Natural killer cell (primary cell): Measurements from ENCODE around the gene GRID1. TPM values are rescaled to one million over a fixed set of nuclear protein-coding genes. Genes with fewer than 3 reads are reported as not detected.

Experiments used
- ATAC-seq, 3 donors: fragments of 150-1000 bp in 2 of 3; fragments of 200-7000 bp in 1 of 3; cut with Tn5 transposase; 1 replicate in 1 of 3; 2 replicates in 2 of 3; pipeline ENCODE4 v1.10.0; 2021; ENCODE audit warnings: mild to moderate bottlenecking in 2 of 3, moderate library complexity in 2 of 3
- DNase-seq, 2 donors: peaks; one replicate each; pipeline versions ENCODE4 v3.0.0 to v3.0.0-alpha.2; 2013 to 2021; ENCODE audit warnings: mixed read lengths in 1 of 2
- H3K27ac ChIP-seq: one replicate; pipeline ENCODE4 v1.5.1; 2013; ENCODE audit warnings: mild to moderate bottlenecking, low read length
- H3K27me3 ChIP-seq: one replicate; pipeline ENCODE4 v1.6.1; 2013; ENCODE audit warnings: low read length; ENCODE audit not compliant: control insufficient read depth, insufficient read depth
- H3K36me3 ChIP-seq: one replicate; pipeline ENCODE4 v1.6.1; 2013; ENCODE audit warnings: low read length; ENCODE audit not compliant: control insufficient read depth, insufficient read depth
- H3K4me1 ChIP-seq: one replicate; pipeline ENCODE4 v1.6.1; 2013; ENCODE audit warnings: low read length; ENCODE audit not compliant: control insufficient read depth, insufficient read depth
- H3K4me3 ChIP-seq: one replicate; pipeline ENCODE4 v1.5.1; 2013; ENCODE audit warnings: low read length
- H3K9me3 ChIP-seq: one replicate; pipeline ENCODE4 v1.6.1; 2013; ENCODE audit warnings: low read length; ENCODE audit not compliant: control insufficient read depth, insufficient read depth
- H3K27ac Mint-ChIP-seq, 2 donors: one replicate each; pipeline ENCODE4 v1.8.0; 2022; ENCODE audit warnings: mild to moderate bottlenecking in 2 of 2, mixed read lengths in 2 of 2, moderate library complexity in 1 of 2
- H3K27me3 Mint-ChIP-seq, 2 donors: one replicate each; pipeline ENCODE4 v1.8.0; 2022; ENCODE audit warnings: low read depth in 2 of 2, mixed read lengths in 2 of 2
- H3K36me3 Mint-ChIP-seq: one replicate; pipeline ENCODE4 v1.8.0; 2022; ENCODE audit warnings: mixed read lengths
- H3K4me1 Mint-ChIP-seq, 2 donors: one replicate each; pipeline ENCODE4 v1.8.0; 2022; ENCODE audit warnings: mixed read lengths in 2 of 2
- H3K4me3 Mint-ChIP-seq: one replicate; pipeline ENCODE4 v1.8.0; 2022; ENCODE audit warnings: mild to moderate bottlenecking, moderate library complexity, mixed read lengths
- H3K9me3 Mint-ChIP-seq, 2 donors: one replicate each; pipeline ENCODE4 v1.8.0; 2022; ENCODE audit warnings: mixed read lengths in 2 of 2
- CTCF ChIP-seq: fragments of 200-600 bp; IDR thresholded peaks from one replicate; pipeline ENCODE4 v1.8.0; 2022; ENCODE audit warnings: antibody characterized with exemption
- WGBS: methylation state at CpG from one replicate; pipeline ENCODE4 v1.1.7; 2013; ENCODE audit warnings: missing lambda C conversion rate; ENCODE audit not compliant: insufficient coverage; 5-methylcytosine and 5-hydroxymethylcytosine counted together
- intact Hi-C: fragments of 100-400 bp; cut with micrococcal nuclease; formaldehyde crosslinking; loops from one replicate; pipeline ENCODE4 v1.14.2; 2022
- total RNA-seq, 4 donors: library from RNA; stranded (reverse); fragments of 120-200 nt in 1 of 4; gene quantifications; one replicate each; pipeline versions ENCODE4 v1.2.3 to v1.2.4, GENCODE V29; 2013 to 2022

The GRID1 gene
- total RNA-seq, 3 donors from 2014 or later (not counting 1 experiment from before 2014, with no cell fraction given), result not detected

GRCh38 chr10:86266446-86267242 lies 100.0 kb downstream of the GRID1 start:
- no peak overlapping the region for H3K4me3 ChIP-seq
- H3K36me3 ChIP-seq, result no peaks in the 10 kb centered on the region
- H3K27me3 Mint-ChIP-seq, result peaks cover 5 to 8% of the 10 kb centered on the region in 2 donors
- no peak overlapping the region for H3K4me3 Mint-ChIP-seq
- 91% methylated on average over 6 of the region's 7 CpGs for WGBS
- no peaks in the 10 kb centered on the region for H3K27me3 ChIP-seq
- no peaks in the 10 kb centered on the region for H3K36me3 Mint-ChIP-seq
- no peaks in the 10 kb centered on the region for H3K4me1 Mint-ChIP-seq
- no peak overlapping the region for H3K27ac Mint-ChIP-seq
- DNase-seq (no peak), ATAC-seq (no peak)
- no peaks in the 10 kb centered on the region for H3K4me1 ChIP-seq
- H3K9me3 Mint-ChIP-seq, result peaks cover 2 to 3% of the 10 kb centered on the region in 2 donors
- no peak for TF ChIP-seq CTCF
- H3K27ac ChIP-seq, result no peak overlapping the region
- intact Hi-C loops, result no loop called here
- H3K9me3 ChIP-seq, result no peaks in the 10 kb centered on the region

GRCh38 chr10:86265895-86266259 lies 100.7 kb downstream of the GRID1 start:
- intact Hi-C loops, result no loop called here
- no peak overlapping the region for H3K27ac Mint-ChIP-seq
- H3K36me3 Mint-ChIP-seq, result no peaks in the 10 kb centered on the region
- no peak for DNase-seq
- Histone ChIP-seq H3K4me1 (no peaks in the 10 kb centered on the region), H3K36me3 (no peaks in the 10 kb centered on the region), H3K27me3 (no peaks in the 10 kb centered on the region), H3K9me3 (no peaks in the 10 kb centered on the region), H3K27ac (no peak overlapping the region), H3K4me3 (no peak overlapping the region)
- no peaks in the 10 kb centered on the region for H3K9me3 Mint-ChIP-seq
- H3K27me3 Mint-ChIP-seq, result peaks cover 5 to 8% of the 10 kb centered on the region in 2 donors
- H3K4me3 Mint-ChIP-seq, result no peak overlapping the region
- ATAC-seq, result no peak
- 81% methylated on average over 3 of the region's 3 CpGs for WGBS
- no peaks in the 10 kb centered on the region for H3K4me1 Mint-ChIP-seq
- TF ChIP-seq CTCF, result no peak

GRCh38 chr10:86265236-86265894 lies 101.2 kb downstream of the GRID1 start:
- no peak for DNase-seq
- Histone ChIP-seq H3K9me3 (no peaks in the 10 kb centered on the region), H3K27ac (no peak overlapping the region), H3K27me3 (no peaks in the 10 kb centered on the region), H3K4me1 (no peaks in the 10 kb centered on the region), H3K4me3 (no peak overlapping the region), H3K36me3 (no peaks in the 10 kb centered on the region)
- intact Hi-C loops, result no loop called here
- WGBS, result 71% methylated on average over 8 of the region's 8 CpGs
- no peak for TF ChIP-seq CTCF
- no peak overlapping the region for H3K4me3 Mint-ChIP-seq
- H3K36me3 Mint-ChIP-seq, result no peaks in the 10 kb centered on the region
- H3K4me1 Mint-ChIP-seq, result no peaks in the 10 kb centered on the region
- H3K9me3 Mint-ChIP-seq, result no peaks in the 10 kb centered on the region
- H3K27ac Mint-ChIP-seq, result no peak overlapping the region
- H3K27me3 Mint-ChIP-seq, result peaks cover 5 to 8% of the 10 kb centered on the region in 2 donors
- no peak for ATAC-seq
